NB4 (cell line): ENCODE measurements around the gene STAC.

Source experiments
- CTCF ChIP-seq: IDR thresholded peaks from one replicate; pipeline ENCODE4 v1.5.1; 2012; ENCODE audit warnings: low read depth, low read length
- MAX ChIP-seq: IDR thresholded peaks from 2 replicates; pipeline ENCODE4 v1.6.1; 2011; ENCODE audit warnings: low read depth, low read length
- MYC ChIP-seq: IDR thresholded peaks from 2 replicates; pipeline ENCODE4 v1.6.1; 2011; ENCODE audit warnings: low read depth, low read length
- POLR2A ChIP-seq: IDR thresholded peaks from 2 replicates; pipeline ENCODE4 v1.6.1; 2011; ENCODE audit warnings: mild to moderate bottlenecking; ENCODE audit not compliant: insufficient read length; ENCODE audit errors: extremely low read depth

- TF ChIP-seq CTCF (no peak), POLR2A (no peak), MYC (no peak), MAX (no peak)
Observed at GRCh38 chr3:36433511-36433910, 53.2 kb downstream of the STAC start.
